HG03196 (cell line): ENCODE results near the gene ACTMAP.
A peak's percentile ranks its signal among the peaks of the same experiment; 100 is the strongest.

ENCODE experiments used
- ATAC-seq: cut with Tn5 transposase; IDR thresholded peaks from one replicate; pipeline ENCODE4 v1.9.1; 2021; ENCODE audit not compliant: unreplicated experiment

The ACTMAP gene

DNA sequence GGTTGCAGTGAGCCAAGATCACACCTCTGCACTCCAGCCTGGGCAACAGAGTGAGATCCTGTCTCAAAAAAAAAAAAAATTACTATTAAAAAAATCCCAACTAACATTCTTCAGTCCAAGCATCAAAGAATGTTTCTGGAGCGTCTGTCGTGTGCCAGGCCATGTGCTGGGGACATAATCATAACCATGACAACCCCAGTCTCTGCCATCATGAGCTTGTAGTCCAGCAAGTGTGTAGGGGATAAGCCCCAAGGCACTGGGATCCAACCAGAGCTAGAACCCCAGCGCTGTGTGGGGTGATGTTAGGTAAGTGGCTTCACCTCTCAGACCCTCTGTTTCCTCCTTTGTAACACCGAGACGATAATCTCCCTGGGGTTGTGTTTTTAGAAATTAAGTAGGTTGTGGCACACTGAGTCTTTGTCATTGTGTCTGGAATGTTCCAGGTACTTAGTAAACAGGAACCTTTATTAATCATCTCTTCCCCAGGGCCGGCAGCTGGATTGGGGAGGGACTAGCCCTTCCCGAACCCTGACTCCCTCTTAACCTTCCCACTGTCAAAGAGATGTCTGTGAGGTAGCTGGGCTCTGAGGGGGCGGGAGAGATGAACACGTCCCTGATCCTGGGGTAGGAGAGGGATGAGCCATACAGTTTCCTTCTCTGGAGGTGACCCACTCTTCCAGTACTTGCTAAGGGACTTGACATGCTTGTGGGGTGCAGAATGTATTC lies 28.2 kb downstream of the ACTMAP start:
- ATAC-seq = no peak

DNA sequence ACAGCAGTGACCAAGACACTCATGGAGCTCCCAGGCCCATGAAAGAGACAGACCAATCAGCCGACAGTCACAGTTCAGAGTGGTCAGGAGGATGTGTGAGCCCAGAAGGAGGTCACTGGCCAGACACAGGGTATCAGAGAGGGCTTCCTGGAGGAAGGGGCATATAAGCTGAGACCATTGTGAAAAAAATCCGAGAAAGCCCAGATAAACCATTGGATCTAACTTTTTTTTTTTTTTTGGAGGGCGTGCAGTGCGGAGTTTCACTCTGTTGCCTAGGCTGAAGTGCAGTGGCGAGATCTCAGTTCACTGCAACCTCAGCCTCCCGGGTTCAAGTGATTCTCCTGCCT lies 29.2 kb downstream of the ACTMAP start:
- ATAC-seq = no peak

- ATAC-seq = no peak
Measured at GRCh38 chr19:40719414-40719894, 30.8 kb downstream of the ACTMAP start.

GRCh38 chr19:40718774-40719391 lies 31.4 kb downstream of the ACTMAP start:
- no peak for ATAC-seq

- no peak for ATAC-seq
Measured at GRCh38 chr19:40717880-40718773, 32.1 kb downstream of the ACTMAP start.

DNA sequence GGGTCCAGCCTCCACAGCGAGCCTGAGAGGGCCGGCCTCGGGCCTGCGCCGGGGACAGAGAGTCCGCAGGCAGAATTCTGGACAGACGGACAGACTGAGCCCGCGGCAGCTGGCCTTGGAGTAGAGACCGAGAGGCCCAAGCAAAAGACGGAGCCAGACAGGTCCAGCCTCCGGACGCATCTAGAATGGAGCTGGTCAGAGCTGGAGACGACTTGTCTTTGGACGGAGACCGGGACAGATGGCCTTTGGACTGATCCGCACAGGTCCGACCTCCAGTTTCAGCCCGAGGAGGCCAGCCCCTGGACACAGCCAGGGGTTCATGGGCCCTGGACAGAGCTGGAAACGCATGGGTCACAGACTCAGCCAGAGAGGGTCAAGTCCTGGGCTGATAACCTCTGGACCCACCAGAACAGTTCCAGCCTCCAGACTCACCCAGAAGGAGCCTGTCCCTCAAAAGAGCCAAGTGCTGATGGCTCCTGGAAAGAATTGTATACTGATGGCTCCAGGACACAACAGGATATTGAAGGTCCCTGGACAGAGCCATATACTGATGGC lies 32.9 kb downstream of the ACTMAP start:
- ATAC-seq = no peak

DNA sequence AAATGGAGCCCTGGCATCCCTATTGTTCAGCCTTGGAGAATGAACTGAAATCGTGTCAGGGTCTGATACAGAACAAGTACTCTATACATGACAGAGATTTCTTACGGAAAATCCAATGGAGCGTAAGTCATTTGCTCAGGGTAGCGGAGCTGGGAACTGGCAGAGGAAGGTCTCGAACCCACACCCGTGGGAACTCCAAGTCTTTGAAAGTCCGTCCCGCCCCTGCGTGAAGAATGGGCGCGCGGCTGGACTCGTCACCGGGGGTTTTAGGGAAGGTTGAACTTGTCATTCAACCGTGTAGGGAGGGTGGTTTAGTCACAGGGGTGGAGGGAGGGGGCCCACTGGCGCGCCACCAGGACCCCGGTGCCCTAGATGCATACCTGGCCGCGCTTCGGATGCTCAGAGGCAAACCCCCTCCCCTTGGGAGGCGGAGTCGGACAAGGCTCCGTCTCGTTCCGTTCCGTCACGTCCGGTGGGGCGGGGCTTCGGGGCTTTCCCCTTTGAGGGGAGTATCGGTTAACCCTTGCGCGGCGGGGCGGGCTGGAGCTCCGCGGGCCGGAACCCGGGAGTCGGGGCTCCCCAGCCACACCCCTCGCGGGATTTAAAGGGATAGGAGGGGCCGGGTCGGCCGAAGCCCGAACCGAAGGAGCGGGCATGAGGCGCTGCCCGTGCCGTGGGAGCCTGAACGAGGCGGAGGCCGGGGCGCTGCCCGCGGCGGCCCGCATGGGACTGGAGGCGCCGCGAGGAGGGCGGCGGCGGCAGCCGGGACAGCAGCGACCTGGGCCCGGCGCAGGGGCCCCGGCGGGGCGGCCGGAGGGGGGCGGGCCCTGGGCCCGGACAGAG lies 33.6 kb downstream of the ACTMAP start, which contains the start of the genes COQ8B and ITPKC:
Gene COQ8B, minus strand, starts transcription at position 405 of the 843 bp plus-strand sequence. CDS start 2,254 bp downstream, outside the sequence.
Gene ITPKC, plus strand, starts transcription at position 631 of the 843 bp plus-strand sequence. Its CDS starts 24 bp downstream, at position 655.
- peak; percentile 69 for ATAC-seq

DNA sequence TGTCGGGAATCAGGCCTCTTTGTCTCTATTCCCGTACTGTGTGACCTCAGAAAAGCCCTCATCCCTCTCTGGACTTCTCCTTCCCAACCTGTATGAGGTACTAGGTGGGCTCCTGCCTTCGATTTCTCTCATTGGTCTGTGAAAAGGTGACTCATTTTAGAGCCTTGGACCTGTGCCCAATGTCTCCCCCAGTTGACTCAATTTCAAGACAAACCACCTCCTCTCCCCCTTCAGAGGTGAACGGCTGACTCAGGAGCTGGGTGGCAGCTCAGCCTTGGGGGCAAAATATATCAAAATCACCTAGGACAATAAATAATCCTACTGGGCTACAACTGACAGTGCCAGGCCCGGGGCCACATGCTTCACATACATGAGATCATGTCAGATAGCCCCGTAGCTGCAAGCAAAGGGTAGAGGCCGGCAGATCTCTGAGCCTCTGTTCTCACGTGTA lies 34.2 kb downstream of the ACTMAP start:
- no peak for ATAC-seq

DNA sequence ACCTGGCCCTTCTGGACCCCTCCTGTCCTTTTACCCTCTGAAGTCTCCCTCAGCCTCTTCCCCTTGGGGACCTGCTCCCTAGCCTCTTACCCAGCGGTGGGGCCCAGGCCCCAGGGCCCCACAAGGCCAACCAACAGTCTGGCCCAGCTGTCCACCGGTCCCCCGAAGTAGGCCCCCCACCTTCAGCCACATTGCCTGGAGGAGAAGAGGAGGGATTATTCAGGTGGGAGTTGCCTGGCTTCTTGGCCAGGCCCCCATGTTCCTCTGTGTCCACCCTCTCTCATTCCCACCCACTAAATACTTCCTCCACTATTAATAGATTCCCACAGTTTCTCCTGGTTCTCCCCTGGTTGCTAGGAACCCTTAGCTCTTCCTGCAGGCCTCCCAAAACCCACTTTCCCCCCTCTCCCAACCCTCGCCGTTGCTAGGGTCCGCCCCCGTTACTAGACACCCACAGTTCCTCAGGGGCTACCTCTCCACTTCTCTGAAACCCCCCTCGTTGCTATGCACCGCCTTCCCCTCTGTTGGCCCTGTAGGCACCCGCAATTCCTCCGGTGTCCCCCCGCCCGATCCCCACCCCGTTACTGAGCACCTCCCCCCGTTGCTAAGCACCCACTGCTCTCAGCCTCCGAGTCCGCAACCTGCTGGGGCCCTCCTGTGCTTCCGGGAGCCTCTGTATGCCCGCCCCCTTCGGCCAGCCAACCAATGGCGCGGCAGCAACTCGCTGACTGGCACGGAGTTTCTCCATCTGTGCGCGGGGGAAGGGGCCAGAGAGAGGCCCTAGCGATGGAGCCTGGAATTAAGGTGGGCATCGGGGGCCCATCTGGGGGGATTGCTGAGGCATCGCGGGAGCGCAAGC lies 35.6 kb downstream of the ACTMAP start:
- peak; percentile 51 for ATAC-seq

DNA sequence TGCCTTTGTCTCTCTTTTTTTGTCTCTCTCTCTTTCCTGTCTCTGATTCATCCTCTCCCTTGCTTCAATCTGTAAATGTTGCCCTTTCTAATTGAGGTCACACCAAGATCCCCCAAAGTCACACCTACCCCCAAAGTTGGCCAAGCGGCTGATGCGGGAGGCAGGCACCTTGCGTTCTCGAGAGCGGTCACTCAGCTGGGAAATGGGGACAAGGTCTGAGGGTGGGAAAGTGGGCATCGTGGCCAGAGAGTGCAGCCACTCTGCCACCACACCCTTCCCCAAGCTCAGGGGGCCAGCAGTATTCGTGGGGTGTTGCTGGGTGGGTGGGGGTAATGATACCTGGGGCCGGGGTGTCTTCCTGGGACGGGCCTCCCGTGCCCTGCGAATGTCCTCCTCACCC lies 36.3 kb downstream of the ACTMAP start:
- no peak for ATAC-seq

- ATAC-seq = no peak
Measured at GRCh38 chr19:40709817-40710216, 40.5 kb downstream of the ACTMAP start.

DNA sequence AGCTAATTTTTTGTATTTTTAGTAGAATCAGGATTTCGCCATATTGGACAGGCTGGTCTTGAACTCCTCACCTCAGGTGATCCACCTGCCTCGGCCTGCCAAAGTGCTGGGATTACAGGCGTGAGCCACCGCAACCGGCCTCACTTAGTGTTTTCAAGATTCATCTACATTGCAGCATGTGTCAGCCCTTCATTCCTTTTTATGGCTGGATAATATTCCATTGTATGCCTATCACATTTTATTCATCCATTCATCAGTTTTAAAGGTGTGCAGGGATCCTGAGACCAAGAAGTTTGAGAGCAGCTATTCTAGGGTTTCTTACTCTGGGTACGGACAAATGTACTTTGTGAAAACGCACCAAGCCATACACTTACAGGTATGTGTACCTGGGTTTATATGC lies 42.7 kb downstream of the ACTMAP start:
- no peak for ATAC-seq

DNA sequence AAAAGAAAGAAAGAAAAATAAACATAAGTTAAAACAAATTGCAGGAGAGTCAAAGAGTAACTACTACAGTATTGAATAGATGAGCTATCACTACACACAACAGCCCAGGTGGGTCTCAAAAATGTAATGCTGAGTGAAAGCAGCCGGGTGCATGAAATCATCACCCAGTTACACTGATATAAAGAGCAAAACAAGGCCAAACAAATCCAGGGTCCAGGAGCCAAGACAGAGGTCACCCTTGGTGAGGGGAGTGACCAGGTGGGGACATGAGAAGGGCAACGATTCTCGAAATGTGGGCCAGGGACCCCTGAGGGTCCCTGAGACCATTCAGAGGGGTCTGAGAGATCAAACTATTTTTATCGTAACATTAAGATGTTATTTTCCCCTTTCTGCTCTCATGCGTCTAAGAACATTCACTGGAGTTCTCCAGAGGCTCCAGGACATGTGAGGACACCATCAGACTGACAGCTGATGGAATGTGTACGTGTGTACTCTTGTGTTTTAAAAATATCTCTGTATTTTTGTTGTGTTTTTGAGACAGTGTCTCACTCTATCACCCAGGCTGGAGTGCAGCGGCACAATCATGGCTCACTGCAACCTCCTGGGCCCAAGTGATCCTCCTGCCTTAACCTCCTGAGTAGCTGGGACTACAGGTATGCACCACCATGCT lies 44.2 kb downstream of the ACTMAP start:
- no peak for ATAC-seq

DNA sequence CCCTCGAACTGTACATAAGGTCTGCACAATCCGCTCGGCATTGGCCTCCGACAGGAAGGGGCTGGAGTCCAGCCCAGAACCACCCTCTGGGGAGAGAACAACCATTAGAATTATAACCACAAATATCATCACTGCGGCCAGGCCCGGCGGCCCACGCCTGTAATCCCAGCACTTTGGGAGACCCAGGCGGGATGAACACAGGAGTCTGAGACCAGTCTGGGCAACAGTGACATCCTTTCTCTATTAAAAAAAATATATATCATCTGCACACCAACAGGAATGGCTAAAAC lies 45.0 kb downstream of the ACTMAP start:
- no peak for ATAC-seq

GRCh38 chr19:40704491-40705361 lies 45.6 kb downstream of the ACTMAP start:
- no peak for ATAC-seq

GRCh38 chr19:40703029-40703755 lies 47.1 kb downstream of the ACTMAP start:
- no peak for ATAC-seq

- ATAC-seq = no peak
Measured at GRCh38 chr19:40702337-40703012, 47.8 kb downstream of the ACTMAP start.
